ENCODE data around the gene PGAP2.

The PGAP2 gene

DNA sequence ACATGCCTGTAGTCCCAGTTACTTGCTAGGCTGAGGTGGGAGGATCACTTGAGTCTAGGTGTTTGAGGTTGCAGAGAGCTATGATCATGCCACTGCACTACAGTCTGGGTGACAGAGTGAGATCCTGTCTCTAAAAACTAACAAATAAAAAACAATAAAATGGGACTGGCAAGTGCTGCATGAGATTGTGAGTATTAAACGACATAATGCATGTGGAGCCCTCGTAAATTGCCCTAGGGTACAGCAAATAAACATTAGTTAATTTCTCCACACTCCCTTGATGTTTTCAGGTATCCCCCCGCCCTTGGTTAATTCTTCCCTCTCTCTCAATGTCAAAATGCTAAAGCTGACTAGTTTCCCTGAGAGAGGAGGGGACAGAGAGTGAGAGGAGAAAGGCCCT is 37.3 kb downstream of the PGAP2 start:
- no peak for DNase-seq
- TF ChIP-seq GATA1 (IDR thresholded peaks at IDR 0.05; ENCODE audit: low read depth, low read length) (no peak), POLR2A (IDR thresholded peaks at IDR 0.05; ENCODE audit: low read length) (no peak)

DNA sequence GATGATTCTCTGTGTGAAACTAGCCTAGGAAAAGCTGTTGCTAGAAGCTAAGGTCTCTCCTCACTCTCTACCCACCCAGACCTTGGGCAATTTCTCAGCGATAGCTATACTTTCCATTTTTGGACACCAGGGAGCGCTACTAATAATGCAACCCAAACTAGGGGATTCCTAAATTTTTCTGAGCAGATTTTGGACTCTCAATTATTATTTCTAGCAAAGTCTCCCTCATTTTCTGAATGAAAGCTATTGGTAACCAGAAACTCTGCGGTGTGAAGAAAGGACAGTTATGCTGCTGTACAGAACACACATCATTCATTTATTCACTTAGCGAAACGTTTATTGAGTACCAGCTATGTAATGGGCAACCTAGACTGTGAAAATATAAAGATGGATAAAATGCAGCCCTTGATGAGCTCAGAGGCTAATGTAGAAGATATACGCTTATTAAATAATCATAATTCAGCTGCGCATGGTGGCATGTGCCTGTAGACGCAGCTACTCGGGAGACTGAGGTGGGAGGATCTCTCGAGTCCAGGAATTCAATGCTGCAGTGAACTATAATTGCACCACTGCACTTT is 41.0 kb downstream of the PGAP2 start:
- TF ChIP-seq POLR2A (IDR thresholded peaks at IDR 0.05; ENCODE audit: low read length), result no peak
- TF ChIP-seq GATA1 (IDR thresholded peaks at IDR 0.05; ENCODE audit: low read depth, low read length), result no peak
- DNase-seq, result peak; percentile 53 to 77

DNA sequence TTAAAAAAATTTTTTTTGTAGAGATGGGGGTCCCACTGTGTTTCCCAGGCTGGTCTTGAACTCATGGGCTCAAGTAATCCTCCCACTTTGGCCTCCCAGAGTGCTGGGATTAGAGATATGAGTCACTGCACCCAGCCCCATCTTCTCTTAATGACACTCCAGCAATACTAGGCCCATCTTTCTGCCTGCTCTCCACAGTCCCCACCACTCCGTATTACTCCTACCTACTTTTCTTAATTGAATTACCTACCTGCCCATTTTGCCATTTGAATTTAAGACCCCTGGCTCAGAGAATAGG is 45.1 kb downstream of the PGAP2 start:
- no peak for DNase-seq
- no peak for TF ChIP-seq POLR2A (IDR thresholded peaks at IDR 0.05; ENCODE audit: low read length)
- no peak for TF ChIP-seq GATA1 (IDR thresholded peaks at IDR 0.05; ENCODE audit: low read depth, low read length)

DNA sequence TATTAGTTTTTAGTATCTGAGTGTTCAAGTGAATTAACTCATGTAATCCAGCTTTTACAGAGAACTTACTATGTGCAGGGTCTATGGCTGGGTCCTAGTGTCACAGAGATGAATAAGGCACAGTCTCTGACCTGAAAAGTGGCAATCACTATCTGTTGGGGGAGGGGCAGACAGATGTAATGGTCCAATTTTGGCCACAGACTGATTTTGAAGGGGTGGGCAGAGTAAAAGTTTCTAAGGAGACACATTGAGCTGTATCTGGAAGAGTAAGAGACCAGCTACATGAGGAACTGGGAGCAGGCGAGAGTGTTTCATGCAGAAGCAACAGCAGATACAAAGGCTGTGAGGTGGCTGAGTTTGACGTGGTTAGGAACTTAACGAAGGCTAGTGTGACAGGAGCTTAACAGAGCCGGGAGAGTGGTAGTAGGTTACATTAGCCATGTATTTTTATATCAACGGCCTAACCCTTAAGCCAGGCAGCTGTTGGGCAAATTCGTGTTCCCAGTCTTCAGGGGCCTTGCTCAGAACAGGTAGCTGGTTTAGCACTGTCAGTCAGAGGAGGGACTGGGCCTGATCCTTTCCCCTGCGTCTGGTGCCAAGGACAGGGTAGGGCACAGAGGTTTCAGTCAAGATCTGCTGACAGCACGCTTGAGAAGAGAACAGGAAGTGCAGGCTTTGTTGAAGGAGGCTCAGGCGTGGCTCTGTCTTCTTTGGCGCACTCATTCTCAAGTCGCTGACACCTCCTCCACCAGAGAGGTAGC is 45.7 kb downstream of the PGAP2 start:
- peak; percentile 55 to 66 for DNase-seq
- TF ChIP-seq POLR2A (IDR thresholded peaks at IDR 0.05; ENCODE audit: low read length) (no peak), GATA1 (IDR thresholded peaks at IDR 0.05; ENCODE audit: low read depth, low read length) (no peak)

DNA sequence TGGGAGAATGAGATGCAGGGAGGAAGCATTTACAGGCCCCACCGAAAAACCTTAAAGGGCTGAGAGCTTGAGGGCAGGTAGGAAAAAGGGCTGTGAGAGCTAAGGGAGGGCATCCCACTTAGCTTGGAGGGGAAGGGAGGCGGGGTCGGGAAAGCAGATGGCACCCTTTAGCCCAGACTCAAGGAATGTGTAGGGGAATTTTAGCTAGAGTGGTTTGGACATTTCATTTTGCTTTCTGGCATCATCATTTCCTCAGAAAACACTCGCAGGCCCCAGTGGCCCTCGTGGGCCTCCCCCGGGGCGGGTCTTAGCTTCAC is 46.3 kb downstream of the PGAP2 start:
- no peak for DNase-seq

DNA sequence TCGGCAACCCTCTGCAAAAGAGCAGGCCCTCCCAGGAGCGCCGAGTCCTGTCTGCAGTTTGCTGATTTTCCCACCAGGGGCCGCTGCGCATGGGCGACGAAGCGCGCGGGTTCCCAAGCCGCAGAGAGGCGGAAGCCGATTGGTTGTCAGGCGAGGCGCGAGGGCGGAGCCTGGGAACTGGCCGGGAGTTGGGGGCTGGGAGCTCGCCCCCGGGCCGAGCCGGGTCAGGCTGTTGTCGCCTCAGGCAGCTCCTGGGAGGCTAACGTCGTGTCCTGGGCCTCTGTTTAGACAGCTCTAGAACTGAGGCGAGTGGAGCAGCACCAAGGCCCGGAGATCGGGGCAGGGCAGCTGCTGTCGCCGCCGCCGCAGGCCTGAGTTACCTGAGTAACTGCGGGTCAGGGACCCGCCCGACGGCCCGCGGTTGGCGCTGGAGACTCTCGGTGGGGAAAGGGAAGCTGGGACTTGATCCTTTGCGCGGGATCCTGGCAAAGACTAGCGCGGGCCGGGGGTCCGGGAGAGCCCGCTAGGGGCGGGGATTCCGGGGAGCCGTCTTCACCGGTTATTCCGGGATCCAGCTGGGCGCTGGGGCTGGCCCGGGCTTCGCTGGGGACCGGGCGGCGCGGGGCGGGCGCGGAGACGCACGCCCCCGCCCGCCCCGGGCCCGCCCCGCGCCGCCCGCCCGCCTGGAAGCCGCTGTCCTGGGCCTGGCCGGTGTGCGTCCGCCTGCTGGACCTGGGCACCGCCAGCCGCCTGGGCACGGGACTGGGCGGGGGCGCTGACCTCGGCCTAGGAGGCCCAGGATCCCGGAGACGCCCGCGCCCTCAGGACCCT is 46.8 kb downstream of the PGAP2 start, which contains the start of gene STIM1:
STIM1 (plus strand) TSS at position 688 of the 831 bp plus-strand sequence. CDS start 607 bp downstream, outside the sequence.
- DNase-seq, result peak; percentile 96 to 98
- TF ChIP-seq GATA1 (IDR thresholded peaks at IDR 0.05; ENCODE audit: low read depth, low read length) (no peak), POLR2A (IDR thresholded peaks at IDR 0.05; ENCODE audit: low read length) (peak; percentile 84)

More for the DNA sequence above, 46.3 kb downstream of the PGAP2 start:
- TF ChIP-seq GATA1 (IDR thresholded peaks at IDR 0.05; ENCODE audit: low read depth, low read length), result no peak
- TF ChIP-seq POLR2A (IDR thresholded peaks at IDR 0.05; ENCODE audit: low read length), result no peak

DNA sequence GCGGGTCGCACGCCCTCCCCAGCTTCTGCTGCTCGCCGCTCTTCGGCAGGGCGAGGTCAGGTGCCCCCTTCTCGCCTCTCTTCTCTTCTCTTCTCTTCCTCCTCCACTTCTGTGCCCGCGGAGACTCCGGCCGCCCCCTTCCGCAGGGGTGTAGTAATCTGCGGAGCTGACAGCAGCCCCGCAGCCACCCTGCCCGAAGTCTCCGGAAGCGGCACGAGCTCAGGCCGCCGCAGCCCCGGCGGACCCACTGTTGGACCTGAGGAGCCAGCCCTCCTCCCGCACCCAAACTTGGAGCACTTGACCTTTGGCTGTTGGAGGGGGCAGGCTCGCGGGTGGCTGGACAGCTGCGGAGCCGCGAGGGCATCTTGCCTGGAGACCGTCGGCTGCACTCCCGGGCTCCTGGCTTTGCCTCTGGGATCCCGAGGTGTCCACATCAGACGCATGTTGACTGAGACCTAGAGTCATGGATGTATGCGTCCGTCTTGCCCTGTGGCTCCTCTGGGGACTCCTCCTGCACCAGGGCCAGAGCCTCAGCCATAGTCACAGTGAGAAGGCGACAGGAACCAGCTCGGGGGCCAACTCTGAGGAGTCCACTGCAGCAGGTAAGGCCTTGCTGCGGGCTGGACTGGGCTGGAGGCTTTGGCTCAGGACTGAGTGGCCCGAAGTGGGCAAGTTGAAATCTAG is 47.6 kb downstream of the PGAP2 start:
- peak; percentile 72 to 73 for DNase-seq
- TF ChIP-seq GATA1 (IDR thresholded peaks at IDR 0.05; ENCODE audit: low read depth, low read length), result no peak
- no peak for TF ChIP-seq POLR2A (IDR thresholded peaks at IDR 0.05; ENCODE audit: low read length)

DNA sequence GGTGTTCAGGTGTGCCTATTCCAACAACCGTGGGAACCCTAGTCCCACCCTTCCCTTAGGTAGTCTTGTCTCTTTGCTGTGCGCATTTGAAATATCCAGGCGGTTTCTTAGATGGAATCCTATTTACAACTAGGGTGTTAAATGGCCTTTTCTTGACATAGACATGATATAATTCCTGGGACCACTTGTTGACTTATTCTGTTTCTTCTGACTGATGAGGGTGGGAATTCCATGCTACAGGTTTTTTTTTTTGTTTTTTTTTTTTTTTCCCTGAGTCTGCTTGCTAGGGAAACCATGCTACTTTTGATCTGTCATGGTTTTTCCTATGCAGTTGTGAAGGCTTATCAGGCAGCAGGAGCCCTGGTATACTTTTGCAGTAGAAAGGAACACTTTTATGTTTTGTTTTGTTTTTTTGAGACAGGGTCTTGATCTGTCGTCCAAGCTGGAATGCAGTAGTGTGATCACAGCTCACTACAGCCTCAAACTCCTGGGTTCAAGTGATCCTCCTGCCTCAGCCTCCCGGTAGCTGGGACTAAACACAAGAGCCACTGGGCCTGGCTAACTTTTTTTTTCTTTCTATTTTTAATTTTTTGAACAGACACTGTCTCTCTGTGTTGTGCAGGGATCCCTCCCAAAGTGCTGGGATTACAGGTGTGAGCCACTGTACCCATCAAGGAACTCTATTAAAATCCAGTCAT is 48.6 kb downstream of the PGAP2 start:
- DNase-seq, result peak in 1 of 2 experiments; percentile 48

DNA sequence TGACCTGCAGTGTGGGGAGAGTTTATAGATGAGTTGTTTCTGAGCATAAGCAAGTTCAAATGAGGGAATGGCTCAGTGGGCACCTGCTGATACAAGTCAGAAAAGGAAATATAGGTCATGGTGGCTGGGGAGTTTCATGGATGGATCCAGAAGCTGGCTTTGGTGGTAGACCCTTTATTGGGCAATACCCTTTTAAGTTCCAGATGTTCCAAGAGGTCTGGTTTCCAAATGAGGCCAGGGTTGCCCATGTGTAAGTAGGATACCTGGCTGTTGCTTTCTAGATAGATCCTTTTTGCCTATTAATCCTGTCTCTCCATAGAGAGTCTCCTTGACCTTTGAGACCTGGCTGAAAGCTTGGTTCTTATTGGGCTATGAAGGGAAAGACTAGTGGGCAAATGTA is 49.3 kb downstream of the PGAP2 start:
- TF ChIP-seq POLR2A (IDR thresholded peaks at IDR 0.05; ENCODE audit: low read length) (no peak), GATA1 (IDR thresholded peaks at IDR 0.05; ENCODE audit: low read depth, low read length) (no peak)

More for the DNA sequence above, 48.6 kb downstream of the PGAP2 start:
- no peak for TF ChIP-seq POLR2A (IDR thresholded peaks at IDR 0.05; ENCODE audit: low read length)
- no peak for TF ChIP-seq GATA1 (IDR thresholded peaks at IDR 0.05; ENCODE audit: low read depth, low read length)

DNA sequence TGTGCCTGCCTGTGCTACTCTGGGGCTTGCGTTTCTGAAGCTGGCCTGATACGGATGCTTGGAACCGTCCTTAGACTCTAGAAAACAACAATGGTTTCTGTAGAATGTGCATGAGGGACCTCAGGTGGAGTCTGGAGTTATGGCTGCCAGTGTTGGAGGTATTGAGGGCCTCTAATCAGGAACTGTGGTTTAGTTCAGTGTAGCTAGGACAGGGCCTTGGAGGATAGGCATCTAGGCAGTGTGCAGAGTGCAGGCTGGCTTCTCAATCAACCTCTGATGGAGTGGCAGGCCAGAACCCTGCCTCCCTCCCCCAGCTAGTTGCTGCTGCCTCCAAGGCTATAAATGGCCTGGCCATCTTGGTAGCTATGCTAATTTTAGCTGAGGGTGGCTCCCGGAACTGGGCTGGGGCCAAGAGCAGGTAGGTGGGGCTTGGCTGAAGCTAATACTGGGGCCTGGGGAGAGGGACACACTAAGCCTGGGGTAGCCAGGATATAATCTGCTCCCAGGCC is 51.1 kb downstream of the PGAP2 start:
- TF ChIP-seq GATA1 (IDR thresholded peaks at IDR 0.05; ENCODE audit: low read depth, low read length) (no peak), POLR2A (IDR thresholded peaks at IDR 0.05; ENCODE audit: low read length) (no peak)
- DNase-seq, result peak; percentile 66 to 69

More for the DNA sequence above, 49.3 kb downstream of the PGAP2 start:
- DNase-seq, result no peak

DNA sequence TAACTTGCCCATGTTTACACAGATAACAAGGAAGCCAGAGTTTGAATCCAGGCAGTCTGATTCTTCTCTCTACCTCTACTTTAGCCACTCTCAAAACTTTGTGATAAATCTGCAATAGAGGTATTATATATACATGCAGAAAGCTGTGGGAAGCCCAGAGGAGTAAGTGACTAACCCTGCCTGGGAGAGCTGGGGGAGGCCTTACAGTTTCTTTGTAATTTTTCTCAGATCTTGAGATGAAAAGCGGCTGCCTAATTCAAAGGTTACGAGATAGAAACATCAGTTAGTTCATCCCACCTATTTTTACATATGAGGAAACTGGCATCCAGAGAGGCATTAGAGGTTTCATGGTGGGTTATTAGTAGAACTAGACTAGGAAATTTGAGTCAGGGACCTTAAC is 52.0 kb downstream of the PGAP2 start:
- DNase-seq, result no peak
- no peak for TF ChIP-seq GATA1 (IDR thresholded peaks at IDR 0.05; ENCODE audit: low read depth, low read length)
- TF ChIP-seq POLR2A (IDR thresholded peaks at IDR 0.05; ENCODE audit: low read length), result no peak

DNA sequence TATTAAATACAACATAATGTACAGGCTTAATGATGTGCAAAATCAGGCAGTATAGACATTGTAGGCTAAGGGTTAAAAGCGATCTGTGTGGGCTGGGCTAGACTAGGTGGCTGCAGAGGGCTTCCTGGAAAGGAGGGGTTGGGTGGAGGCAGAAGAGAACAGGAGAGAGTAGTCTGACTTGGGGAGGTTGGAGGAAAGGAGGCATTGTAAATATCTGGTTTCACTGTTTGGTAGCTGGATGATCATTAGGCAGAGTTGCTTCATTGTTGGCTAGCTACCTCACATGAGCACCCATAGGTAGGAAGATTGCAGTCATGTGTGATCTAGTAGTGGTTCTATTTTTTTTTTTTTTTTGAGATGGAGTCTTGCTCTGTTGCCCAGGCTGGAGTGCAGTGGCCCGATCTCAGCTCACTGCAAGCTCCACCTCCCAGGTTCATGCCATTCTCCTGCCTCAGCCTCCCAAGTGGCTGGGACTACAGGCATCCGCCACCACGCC is 52.6 kb downstream of the PGAP2 start:
- peak; percentile 51 to 57 for DNase-seq

DNA sequence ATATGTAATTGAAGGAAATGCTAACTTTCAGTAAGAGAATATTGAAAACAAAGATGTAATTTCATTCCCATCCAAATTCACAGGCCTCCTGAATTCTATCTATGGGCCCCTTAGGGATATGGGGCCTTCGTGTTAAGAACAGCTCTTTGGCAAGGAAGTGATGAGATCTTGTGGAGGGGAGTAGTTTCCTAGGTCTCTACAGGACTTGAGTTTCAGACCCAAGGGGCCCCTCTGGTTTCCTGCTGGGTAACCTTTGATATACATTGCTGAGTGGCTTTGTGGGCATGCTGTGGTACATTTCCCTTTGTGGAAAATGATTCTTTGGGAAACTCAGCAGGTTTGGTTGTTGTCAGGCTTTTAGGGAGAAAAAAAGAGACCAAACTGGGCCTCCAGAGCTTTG is 53.3 kb downstream of the PGAP2 start:
- no peak for DNase-seq
- no peak for TF ChIP-seq GATA1 (IDR thresholded peaks at IDR 0.05; ENCODE audit: low read depth, low read length)
- no peak for TF ChIP-seq POLR2A (IDR thresholded peaks at IDR 0.05; ENCODE audit: low read length)

Measured in erythroblast (primary cell).